ENCODE results near the gene ITFG2.

- TF ChIP-seq, protein P1, sequence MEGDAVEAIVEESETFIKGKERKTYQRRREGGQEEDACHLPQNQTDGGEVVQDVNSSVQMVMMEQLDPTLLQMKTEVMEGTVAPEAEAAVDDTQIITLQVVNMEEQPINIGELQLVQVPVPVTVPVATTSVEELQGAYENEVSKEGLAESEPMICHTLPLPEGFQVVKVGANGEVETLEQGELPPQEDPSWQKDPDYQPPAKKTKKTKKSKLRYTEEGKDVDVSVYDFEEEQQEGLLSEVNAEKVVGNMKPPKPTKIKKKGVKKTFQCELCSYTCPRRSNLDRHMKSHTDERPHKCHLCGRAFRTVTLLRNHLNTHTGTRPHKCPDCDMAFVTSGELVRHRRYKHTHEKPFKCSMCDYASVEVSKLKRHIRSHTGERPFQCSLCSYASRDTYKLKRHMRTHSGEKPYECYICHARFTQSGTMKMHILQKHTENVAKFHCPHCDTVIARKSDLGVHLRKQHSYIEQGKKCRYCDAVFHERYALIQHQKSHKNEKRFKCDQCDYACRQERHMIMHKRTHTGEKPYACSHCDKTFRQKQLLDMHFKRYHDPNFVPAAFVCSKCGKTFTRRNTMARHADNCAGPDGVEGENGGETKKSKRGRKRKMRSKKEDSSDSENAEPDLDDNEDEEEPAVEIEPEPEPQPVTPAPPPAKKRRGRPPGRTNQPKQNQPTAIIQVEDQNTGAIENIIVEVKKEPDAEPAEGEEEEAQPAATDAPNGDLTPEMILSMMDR (conservative IDR thresholded peaks at IDR 0.05; ENCODE audit: low read depth in 2 of 2) = no peak
- no peak for TF ChIP-seq EZH2 (IDR thresholded peaks at IDR 0.05; ENCODE audit: low read depth, unreplicated experiment)
- no peak for TF ChIP-seq REST (IDR thresholded peaks at IDR 0.05; ENCODE audit: unreplicated experiment)
- TF ChIP-seq JUNB (IDR thresholded peaks at IDR 0.05; ENCODE audit: unreplicated experiment) = no peak
- TF ChIP-seq POLR2AphosphoS5 (IDR thresholded peaks at IDR 0.05; ENCODE audit: low read depth) = no peak
- no peak for TF ChIP-seq EZH2phosphoT487 (IDR thresholded peaks at IDR 0.05; ENCODE audit: unreplicated experiment)
- no peak for TF ChIP-seq ZNF331 (CRISPR knock-in tag; IDR thresholded peaks at IDR 0.05; ENCODE audit: low read depth)
- no peak for TF ChIP-seq STAT1 (IDR thresholded peaks at IDR 0.05; ENCODE audit: unreplicated experiment)
- TF ChIP-seq CREB1 (CRISPR knock-in tag; IDR thresholded peaks at IDR 0.05; ENCODE audit: low read depth) = no peak
- TF ChIP-seq, protein P2, sequence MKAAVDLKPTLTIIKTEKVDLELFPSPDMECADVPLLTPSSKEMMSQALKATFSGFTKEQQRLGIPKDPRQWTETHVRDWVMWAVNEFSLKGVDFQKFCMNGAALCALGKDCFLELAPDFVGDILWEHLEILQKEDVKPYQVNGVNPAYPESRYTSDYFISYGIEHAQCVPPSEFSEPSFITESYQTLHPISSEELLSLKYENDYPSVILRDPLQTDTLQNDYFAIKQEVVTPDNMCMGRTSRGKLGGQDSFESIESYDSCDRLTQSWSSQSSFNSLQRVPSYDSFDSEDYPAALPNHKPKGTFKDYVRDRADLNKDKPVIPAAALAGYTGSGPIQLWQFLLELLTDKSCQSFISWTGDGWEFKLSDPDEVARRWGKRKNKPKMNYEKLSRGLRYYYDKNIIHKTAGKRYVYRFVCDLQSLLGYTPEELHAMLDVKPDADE (IDR thresholded peaks at IDR 0.05) = no peak
- TF ChIP-seq, protein P3, sequence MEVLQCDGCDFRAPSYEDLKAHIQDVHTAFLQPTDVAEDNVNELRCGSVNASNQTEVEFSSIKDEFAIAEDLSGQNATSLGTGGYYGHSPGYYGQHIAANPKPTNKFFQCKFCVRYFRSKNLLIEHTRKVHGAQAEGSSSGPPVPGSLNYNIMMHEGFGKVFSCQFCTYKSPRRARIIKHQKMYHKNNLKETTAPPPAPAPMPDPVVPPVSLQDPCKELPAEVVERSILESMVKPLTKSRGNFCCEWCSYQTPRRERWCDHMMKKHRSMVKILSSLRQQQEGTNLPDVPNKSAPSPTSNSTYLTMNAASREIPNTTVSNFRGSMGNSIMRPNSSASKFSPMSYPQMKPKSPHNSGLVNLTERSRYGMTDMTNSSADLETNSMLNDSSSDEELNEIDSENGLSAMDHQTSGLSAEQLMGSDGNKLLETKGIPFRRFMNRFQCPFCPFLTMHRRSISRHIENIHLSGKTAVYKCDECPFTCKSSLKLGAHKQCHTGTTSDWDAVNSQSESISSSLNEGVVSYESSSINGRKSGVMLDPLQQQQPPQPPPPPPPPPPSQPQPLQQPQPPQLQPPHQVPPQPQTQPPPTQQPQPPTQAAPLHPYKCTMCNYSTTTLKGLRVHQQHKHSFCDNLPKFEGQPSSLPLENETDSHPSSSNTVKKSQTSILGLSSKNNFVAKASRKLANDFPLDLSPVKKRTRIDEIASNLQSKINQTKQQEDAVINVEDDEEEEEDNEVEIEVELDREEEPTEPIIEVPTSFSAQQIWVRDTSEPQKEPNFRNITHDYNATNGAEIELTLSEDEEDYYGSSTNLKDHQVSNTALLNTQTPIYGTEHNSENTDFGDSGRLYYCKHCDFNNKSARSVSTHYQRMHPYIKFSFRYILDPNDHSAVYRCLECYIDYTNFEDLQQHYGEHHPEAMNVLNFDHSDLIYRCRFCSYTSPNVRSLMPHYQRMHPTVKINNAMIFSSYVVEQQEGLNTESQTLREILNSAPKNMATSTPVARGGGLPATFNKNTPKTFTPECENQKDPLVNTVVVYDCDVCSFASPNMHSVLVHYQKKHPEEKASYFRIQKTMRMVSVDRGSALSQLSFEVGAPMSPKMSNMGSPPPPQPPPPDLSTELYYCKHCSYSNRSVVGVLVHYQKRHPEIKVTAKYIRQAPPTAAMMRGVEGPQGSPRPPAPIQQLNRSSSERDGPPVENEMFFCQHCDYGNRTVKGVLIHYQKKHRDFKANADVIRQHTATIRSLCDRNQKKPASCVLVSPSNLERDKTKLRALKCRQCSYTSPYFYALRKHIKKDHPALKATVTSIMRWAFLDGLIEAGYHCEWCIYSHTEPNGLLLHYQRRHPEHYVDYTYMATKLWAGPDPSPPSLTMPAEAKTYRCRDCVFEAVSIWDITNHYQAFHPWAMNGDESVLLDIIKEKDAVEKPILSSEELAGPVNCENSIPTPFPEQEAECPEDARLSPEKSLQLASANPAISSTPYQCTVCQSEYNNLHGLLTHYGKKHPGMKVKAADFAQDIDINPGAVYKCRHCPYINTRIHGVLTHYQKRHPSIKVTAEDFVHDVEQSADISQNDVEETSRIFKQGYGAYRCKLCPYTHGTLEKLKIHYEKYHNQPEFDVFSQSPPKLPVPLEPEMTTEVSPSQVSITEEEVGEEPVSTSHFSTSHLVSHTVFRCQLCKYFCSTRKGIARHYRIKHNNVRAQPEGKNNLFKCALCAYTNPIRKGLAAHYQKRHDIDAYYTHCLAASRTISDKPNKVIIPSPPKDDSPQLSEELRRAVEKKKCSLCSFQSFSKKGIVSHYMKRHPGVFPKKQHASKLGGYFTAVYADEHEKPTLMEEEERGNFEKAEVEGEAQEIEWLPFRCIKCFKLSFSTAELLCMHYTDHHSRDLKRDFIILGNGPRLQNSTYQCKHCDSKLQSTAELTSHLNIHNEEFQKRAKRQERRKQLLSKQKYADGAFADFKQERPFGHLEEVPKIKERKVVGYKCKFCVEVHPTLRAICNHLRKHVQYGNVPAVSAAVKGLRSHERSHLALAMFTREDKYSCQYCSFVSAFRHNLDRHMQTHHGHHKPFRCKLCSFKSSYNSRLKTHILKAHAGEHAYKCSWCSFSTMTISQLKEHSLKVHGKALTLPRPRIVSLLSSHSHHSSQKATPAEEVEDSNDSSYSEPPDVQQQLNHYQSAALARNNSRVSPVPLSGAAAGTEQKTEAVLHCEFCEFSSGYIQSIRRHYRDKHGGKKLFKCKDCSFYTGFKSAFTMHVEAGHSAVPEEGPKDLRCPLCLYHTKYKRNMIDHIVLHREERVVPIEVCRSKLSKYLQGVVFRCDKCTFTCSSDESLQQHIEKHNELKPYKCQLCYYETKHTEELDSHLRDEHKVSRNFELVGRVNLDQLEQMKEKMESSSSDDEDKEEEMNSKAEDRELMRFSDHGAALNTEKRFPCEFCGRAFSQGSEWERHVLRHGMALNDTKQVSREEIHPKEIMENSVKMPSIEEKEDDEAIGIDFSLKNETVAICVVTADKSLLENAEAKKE (CRISPR knock-in tag; IDR thresholded peaks at IDR 0.05) = no peak
- no peak for TF ChIP-seq ZNF114 (CRISPR knock-in tag; IDR thresholded peaks at IDR 0.05)
Observed at GRCh38 chr12:2769866-2770533, 42.5 kb upstream of the ITFG2 start.

Measured in GM23338 (cell line).